22Rv1 (cell line): ENCODE data around the gene KCND2.

Experiments
- CTCF ChIP-seq: fragments of 450-650 bp; IDR thresholded peaks from 2 replicates; pipeline ENCODE4 v1.5.1; 2017; ENCODE audit warnings: mild to moderate bottlenecking
- ZFX ChIP-seq: fragments of 450-650 bp; IDR thresholded peaks from 2 replicates; pipeline ENCODE4 v1.6.1; 2017; ENCODE audit warnings: antibody characterized with exemption, borderline replicate concordance

- TF ChIP-seq CTCF (no peak), ZFX (no peak)
Measured at GRCh38 chr7:120724955-120725354, 452.0 kb downstream of the KCND2 start.
